Fibroblast of pulmonary artery (primary cell): ENCODE data around the gene NOA1.

Experiments
- DNase-seq: peaks from one replicate; pipeline ENCODE4 v3.0.0-alpha.2; 2010; ENCODE audit warnings: low read depth
- H3K4me3 ChIP-seq: replicated peaks from 2 replicates; pipeline ENCODE4 v1.5.1; 2011; ENCODE audit warnings: low read depth, mild to moderate bottlenecking, control low read depth, low read length, moderate library complexity
- TF ChIP-seq, protein P1 (sequence below): IDR thresholded peaks from 2 replicates; pipeline ENCODE4 v1.5.1; 2011; ENCODE audit warnings: mild to moderate bottlenecking, control low read depth, low read length, inconsistent platforms; ENCODE audit errors: missing control alignments

Gene NOA1

DNA sequence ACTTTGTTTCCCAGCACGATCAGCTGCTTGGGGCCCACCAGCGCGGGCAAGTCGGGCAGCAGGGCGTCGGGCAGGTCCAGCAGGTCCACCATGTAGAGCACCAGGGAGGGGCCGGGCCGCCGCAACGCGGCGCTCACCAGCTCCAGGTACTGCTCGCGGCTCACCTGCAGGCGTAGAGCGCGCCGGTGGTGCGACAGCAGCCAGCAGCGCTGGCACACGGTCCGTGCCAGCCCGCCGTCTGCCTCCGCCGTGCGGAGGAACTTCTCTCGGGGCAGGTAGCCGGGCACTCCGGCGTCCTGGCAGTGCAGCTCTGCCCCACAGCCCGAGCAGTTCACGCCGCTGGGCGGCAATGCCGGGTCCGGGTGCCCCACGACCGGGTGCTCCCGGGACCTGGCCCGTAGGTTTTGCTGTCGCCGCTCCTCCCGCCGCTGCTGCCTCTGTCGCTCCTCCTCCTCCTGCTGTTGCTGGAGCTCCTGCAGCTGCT is 527 bp downstream of the NOA1 start:
- peak overlapping the region; percentile 85 for H3K4me3 ChIP-seq
- no peak for DNase-seq
- TF ChIP-seq, protein P1, sequence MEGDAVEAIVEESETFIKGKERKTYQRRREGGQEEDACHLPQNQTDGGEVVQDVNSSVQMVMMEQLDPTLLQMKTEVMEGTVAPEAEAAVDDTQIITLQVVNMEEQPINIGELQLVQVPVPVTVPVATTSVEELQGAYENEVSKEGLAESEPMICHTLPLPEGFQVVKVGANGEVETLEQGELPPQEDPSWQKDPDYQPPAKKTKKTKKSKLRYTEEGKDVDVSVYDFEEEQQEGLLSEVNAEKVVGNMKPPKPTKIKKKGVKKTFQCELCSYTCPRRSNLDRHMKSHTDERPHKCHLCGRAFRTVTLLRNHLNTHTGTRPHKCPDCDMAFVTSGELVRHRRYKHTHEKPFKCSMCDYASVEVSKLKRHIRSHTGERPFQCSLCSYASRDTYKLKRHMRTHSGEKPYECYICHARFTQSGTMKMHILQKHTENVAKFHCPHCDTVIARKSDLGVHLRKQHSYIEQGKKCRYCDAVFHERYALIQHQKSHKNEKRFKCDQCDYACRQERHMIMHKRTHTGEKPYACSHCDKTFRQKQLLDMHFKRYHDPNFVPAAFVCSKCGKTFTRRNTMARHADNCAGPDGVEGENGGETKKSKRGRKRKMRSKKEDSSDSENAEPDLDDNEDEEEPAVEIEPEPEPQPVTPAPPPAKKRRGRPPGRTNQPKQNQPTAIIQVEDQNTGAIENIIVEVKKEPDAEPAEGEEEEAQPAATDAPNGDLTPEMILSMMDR: no peak

DNA sequence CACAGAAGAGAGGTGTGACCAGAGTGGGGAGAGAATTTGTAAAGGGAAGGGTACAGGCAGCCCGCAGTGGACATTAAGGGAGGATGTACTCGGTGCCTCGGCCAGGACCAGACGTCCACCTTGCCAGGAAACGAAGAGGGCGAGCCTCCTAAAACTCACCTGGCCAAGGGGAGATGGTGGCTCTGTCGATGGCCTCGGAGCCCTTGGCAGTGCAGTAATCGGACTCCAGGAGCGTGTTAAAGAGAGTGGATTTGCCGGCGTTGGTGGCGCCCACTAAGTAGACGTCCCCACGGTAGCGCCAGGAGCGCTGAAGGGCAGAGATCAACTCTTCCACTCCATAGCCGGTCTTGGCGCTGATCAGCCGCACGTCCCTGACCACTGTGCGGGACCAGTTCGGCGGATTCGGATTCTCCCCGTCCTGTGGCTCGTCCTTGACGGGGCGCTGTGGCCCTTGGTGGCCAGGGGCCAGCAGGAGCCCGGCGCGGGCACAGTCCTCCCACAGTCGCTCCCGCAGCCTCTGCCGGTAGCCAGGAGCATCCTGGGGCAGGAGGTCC is 1.0 kb downstream of the NOA1 start:
- no peak for DNase-seq
- peak overlapping the region; percentile 85 for H3K4me3 ChIP-seq
- TF ChIP-seq, protein P1: no peak

DNA sequence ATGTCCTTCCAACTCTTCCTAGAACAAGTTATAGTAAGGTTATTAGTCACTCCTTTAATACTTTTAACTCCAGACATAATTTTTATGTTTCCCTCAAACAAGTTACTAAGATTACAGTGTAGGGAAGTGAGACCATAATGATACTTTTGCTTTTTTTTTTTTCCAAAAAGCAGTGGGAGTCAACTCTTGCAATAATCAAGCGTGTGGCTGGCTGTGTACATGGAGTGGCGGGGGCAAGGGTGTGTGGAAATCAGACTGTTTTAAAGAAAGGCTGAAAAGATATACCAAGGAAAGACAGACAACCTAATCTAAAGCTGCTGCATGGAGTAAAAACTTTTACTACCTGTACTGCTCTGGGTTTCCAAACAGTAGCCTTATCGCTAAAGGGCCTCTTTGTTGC is 4.1 kb downstream of the NOA1 start:
- DNase-seq: no peak
- TF ChIP-seq, protein P1: no peak
- H3K4me3 ChIP-seq: no peak overlapping the region

DNA sequence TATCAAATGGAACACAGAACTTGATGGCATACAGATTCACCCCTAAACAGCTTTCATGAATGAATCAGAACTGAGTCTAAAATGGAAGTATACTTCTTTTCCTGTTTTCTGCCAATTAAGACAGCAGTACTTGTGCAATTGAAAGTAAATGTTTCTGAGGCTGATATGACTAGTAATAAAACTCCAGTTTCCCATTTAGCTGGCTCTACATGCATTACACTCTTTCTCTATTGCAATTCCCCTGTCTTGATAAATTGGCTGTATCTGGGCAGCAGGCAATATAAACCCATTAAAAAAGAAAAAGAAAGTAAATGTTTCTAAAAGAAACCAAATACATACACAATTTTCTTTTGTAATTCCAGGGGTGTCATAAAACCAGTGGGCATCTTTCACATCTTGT is 4.6 kb downstream of the NOA1 start:
- no peak for DNase-seq
- TF ChIP-seq, protein P1: no peak

DNA sequence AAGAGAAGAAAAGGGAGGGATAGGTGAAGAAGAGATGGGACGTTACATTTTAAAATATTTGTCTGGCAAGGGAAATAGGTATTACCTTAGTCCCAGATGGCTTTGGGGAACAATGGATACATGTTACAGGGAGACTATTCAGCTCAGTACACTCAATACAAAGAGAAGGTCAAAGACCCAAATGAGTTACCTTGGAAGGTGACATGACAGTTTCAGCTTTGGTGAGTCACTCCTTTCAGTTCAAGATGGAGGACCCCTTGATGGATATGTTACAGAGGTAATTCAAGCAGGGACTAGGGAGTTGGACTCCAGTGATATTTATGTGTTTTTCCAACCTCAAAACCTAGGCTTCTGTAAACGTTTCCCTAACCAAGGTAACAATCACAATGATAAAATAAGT is 5.0 kb downstream of the NOA1 start:
- TF ChIP-seq, protein P1: no peak
- DNase-seq: no peak
- no peak overlapping the region for H3K4me3 ChIP-seq

More for the DNA sequence above, 4.6 kb downstream of the NOA1 start:
- H3K4me3 ChIP-seq: no peak overlapping the region

DNA sequence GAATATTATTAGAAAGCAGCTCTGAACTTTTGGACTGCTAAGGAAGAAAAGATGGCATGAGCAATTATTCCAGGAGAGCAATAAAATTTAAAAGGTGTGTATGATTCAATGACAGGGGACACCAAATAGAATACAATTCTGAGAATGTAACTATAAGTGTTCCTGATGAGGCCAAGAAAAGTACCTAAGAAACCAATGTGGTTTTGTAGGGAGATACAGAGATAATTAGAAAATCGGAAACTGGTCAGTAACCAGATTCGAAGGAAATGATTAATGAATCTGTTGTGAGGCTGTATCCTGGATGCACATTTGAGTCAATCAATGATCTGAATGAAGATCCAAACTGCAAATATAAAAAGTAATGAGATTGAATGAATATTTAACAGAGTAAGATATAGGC is 6.0 kb downstream of the NOA1 start:
- DNase-seq: no peak
- TF ChIP-seq, protein P1: no peak
- no peak overlapping the region for H3K4me3 ChIP-seq

DNA sequence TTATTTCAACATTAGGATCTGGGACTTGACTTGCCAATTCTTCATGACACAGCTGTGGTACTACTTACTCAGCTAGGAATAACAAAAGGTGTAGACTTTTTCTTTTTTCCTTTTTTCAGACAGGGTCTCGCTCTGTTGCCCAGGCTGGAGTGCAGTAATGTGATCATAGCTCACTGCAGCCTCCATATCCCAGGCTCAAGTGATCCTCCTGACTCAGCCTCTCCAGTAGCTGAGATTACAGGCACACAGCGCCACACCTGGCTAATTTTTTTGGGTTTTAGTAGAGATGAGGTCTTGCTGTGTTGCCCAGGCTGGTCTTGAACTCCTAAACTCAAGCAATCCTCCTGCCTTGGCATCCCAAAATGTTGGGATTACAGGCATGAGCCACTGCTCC is 16.3 kb downstream of the NOA1 start:
- no peak overlapping the region for H3K4me3 ChIP-seq
- DNase-seq: no peak
- TF ChIP-seq, protein P1: no peak
